ENCODE measurements around the gene KRTAP29-1. TPM values are rescaled to one million over a fixed set of nuclear protein-coding genes. Genes with fewer than 3 reads are reported as not detected.

The KRTAP29-1 gene
- total RNA-seq, 1 donor from 2014 or later = not detected

DNA sequence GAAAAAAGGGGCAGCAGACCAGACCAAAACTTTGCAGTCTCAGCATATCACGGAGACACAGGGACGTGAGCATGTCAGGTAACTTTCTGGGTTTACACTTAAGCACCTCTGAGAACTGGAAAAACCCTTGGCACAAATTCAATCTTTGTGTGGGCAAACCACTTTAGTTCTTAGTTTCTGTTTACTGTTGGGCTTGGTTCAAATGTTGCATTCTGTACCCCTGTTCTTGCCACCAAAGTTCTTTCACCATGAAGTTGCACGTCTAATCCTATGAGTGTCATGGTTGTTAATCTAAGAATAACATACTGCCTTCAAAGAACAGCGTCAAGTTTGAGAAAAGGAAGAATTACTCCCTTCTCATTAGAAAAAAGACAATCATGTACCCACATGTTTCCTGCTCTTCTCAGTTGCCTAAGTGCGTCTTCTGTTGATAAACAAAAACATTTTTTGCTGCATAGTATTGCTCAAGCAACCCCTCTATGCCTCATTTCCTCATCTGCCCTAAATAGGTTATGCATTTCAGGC, 36.4 kb upstream of the KRTAP29-1 start:
- peaks cover 19% of the 10 kb centered on the region for H3K9me3 Mint-ChIP-seq (ENCODE audit: low read depth)
- H3K4me3 Mint-ChIP-seq (ENCODE audit: low read depth) = no peak overlapping the region
- DNase-seq (ENCODE audit: low spot score, unreplicated experiment) = no peak
- no peaks in the 10 kb centered on the region for H3K4me1 Mint-ChIP-seq (ENCODE audit: low read depth)
- TF ChIP-seq, protein P1, sequence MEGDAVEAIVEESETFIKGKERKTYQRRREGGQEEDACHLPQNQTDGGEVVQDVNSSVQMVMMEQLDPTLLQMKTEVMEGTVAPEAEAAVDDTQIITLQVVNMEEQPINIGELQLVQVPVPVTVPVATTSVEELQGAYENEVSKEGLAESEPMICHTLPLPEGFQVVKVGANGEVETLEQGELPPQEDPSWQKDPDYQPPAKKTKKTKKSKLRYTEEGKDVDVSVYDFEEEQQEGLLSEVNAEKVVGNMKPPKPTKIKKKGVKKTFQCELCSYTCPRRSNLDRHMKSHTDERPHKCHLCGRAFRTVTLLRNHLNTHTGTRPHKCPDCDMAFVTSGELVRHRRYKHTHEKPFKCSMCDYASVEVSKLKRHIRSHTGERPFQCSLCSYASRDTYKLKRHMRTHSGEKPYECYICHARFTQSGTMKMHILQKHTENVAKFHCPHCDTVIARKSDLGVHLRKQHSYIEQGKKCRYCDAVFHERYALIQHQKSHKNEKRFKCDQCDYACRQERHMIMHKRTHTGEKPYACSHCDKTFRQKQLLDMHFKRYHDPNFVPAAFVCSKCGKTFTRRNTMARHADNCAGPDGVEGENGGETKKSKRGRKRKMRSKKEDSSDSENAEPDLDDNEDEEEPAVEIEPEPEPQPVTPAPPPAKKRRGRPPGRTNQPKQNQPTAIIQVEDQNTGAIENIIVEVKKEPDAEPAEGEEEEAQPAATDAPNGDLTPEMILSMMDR (IDR thresholded peaks at IDR 0.05; ENCODE audit: unreplicated experiment) = no peak
- H3K27ac Mint-ChIP-seq = no peak overlapping the region
- H3K27me3 Mint-ChIP-seq = peaks cover 3% of the 10 kb centered on the region
- peaks cover 2% of the 10 kb centered on the region for H3K36me3 Mint-ChIP-seq (ENCODE audit: insufficient read depth)

DNA sequence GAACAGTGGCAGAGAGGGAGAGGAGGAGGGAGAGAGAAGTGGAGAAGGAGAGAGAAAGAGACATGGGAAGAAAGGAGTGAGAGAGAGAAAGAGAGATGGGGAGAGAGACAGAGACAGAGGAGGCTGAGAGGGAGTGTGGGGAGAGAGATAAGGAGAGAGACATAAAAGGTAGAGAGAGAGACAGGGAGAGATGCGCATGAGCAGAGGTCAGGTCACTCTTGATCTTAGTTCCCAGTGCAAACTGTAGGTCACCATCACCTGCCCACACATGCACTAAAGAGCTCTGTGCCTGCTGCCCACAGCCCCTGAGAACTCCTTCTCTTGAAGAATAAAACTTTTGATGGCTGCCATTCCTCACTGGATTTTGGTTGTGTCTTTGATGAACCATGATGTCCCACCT, 33.1 kb upstream of the KRTAP29-1 start:
- Mint-ChIP-seq H3K27me3 (no peaks in the 10 kb centered on the region), H3K9me3 (ENCODE audit: low read depth) (no peaks in the 10 kb centered on the region), H3K4me1 (ENCODE audit: low read depth) (no peaks in the 10 kb centered on the region), H3K27ac (no peak overlapping the region), H3K36me3 (ENCODE audit: insufficient read depth) (no peaks in the 10 kb centered on the region), H3K4me3 (ENCODE audit: low read depth) (no peak overlapping the region)
- TF ChIP-seq, protein P1 (IDR thresholded peaks at IDR 0.05; ENCODE audit: unreplicated experiment) = no peak
- DNase-seq (ENCODE audit: low spot score, unreplicated experiment) = no peak

DNA sequence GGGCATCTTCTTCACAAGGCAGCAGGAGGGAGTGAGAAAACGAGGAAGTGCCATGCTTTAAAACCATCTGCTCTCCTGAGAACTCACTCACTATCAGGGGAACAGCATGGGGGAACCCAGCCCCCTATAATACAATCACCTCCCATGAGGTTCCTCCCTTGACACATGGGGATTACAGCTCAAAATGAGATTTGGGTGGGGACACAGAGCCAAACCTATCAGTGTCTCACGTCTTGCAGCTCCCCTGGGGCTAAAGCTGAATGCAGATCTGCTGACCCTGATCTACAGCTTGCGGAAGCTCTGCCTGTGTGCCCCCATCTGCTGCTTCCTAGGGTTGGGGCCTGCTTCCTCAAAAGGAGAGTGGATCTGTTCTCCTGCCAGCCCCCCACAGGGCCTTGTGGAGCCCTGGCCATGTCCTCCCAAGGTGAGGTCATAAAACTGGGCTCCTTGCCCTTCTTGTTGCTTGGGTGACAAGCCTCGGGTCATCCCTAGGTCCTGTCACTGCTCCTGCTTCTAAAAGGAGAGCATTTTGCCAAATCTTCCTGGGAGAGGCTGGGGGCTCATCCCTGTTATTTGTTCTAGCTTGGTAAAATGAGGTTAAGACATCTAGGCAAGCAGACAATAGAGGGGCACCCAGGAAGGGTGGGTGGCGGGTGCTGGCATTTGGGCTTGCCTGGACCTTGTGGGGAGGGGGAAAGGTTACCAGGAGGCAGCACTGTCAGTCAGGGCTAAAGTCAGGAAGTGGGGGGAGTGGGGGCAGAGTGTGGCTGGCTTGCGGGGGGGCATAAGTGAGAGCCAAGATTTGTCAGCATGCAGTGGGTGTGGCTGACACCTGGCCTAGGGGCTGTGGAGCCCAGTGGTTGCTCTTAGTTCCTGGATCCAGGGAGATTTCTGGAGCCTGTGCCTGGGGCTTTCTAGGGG, 32.0 kb upstream of the KRTAP29-1 start:
- Mint-ChIP-seq H3K36me3 (ENCODE audit: insufficient read depth) (no peaks in the 10 kb centered on the region), H3K4me1 (ENCODE audit: low read depth) (no peaks in the 10 kb centered on the region), H3K27ac (no peak overlapping the region), H3K4me3 (ENCODE audit: low read depth) (no peak overlapping the region), H3K27me3 (no peaks in the 10 kb centered on the region), H3K9me3 (ENCODE audit: low read depth) (no peaks in the 10 kb centered on the region)
- DNase-seq (ENCODE audit: low spot score, unreplicated experiment) = no peak
- TF ChIP-seq, protein P1 (IDR thresholded peaks at IDR 0.05; ENCODE audit: unreplicated experiment) = no peak

DNA sequence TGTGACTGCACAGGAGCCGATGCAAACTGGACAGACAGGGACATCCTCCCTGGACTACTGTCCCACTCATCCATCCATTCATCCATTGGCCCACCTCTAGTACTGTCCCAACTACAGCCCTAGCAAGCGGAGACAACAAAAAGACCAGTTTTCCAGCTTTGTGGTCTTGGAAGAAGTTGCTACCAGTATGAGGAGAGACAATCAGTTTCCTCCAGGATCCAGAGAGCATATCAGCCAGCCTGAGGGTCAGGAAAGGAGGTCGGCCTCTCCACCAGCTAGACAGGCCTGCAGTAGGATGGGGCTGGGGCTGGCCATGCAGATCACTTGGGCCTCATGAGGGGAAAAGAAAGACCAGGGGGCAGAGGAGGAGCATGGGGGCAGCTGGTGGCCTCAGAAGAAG, 31.2 kb upstream of the KRTAP29-1 start:
- no peaks in the 10 kb centered on the region for H3K27me3 Mint-ChIP-seq
- no peak for DNase-seq (ENCODE audit: low spot score, unreplicated experiment)
- H3K4me1 Mint-ChIP-seq (ENCODE audit: low read depth) = no peaks in the 10 kb centered on the region
- H3K27ac Mint-ChIP-seq = no peak overlapping the region
- no peaks in the 10 kb centered on the region for H3K36me3 Mint-ChIP-seq (ENCODE audit: insufficient read depth)
- no peak overlapping the region for H3K4me3 Mint-ChIP-seq (ENCODE audit: low read depth)
- no peaks in the 10 kb centered on the region for H3K9me3 Mint-ChIP-seq (ENCODE audit: low read depth)
- TF ChIP-seq, protein P1 (IDR thresholded peaks at IDR 0.05; ENCODE audit: unreplicated experiment) = no peak

DNA sequence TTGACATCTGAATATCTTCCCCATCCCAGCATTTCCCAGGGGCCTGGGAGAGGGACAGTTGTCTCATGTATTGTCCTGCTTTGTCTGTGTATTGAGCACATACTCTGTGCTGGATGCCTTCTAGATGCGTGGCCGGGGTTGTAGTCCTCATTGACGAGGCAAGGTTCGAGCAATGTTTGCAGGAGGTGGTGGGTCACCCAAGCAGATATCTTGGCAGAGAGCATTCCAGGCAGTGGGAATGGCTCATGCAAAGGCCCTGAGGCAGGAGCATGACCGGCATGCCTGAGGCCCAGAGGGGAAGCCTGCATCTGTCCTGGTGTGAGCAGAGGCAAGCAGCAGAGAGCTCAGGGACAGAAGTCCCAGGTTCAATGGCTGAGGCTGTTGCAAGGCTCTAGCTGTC, 30.4 kb upstream of the KRTAP29-1 start:
- H3K4me3 Mint-ChIP-seq (ENCODE audit: low read depth) = no peak overlapping the region
- H3K27ac Mint-ChIP-seq = no peak overlapping the region
- no peaks in the 10 kb centered on the region for H3K9me3 Mint-ChIP-seq (ENCODE audit: low read depth)
- H3K4me1 Mint-ChIP-seq (ENCODE audit: low read depth) = no peaks in the 10 kb centered on the region
- no peaks in the 10 kb centered on the region for H3K36me3 Mint-ChIP-seq (ENCODE audit: insufficient read depth)
- TF ChIP-seq, protein P1 (IDR thresholded peaks at IDR 0.05; ENCODE audit: unreplicated experiment) = no peak
- no peaks in the 10 kb centered on the region for H3K27me3 Mint-ChIP-seq
- DNase-seq (ENCODE audit: low spot score, unreplicated experiment) = no peak
